Endothelial cell of umbilical vein (primary cell): ENCODE data around the gene AOC2. TPM values are rescaled to one million over a fixed set of nuclear protein-coding genes. Genes with fewer than 3 reads are reported as not detected.

Experiments
- BruUV-seq: library from RNA; stranded (reverse); fragments of 400-500 nt; replicated peaks from 2 replicates; lab custom pipeline; 2021; lab: Mats Ljungman, UMichigan
- CTCF ChIA-PET: fragments of 300-600, 350-600 bp; sonication (Branson Sonifier 250); formaldehyde crosslinking; loops from one replicate; lab custom pipeline; 2021; ENCODE audit warnings: antibody characterized with exemption, inconsistent platforms; lab: Charles Lee
- POLR2A ChIA-PET: fragments of 300-600, 350-600 bp; sonication (Branson Sonifier 250); formaldehyde crosslinking; loops from one replicate; lab custom pipeline; 2021; ENCODE audit warnings: antibody characterized with exemption, inconsistent platforms; lab: Charles Lee
- DNase-seq: peaks from one replicate; pipeline ENCODE4 v3.0.0-alpha.2; 2011; ENCODE audit warnings: low read depth, low spot score
- FAIRE-seq: peaks from 2 replicates; lab custom pipeline; 2011; peaks lifted over from hg19 to GRCh38; lab: Jason Lieb, UNC
- H2AFZ ChIP-seq: 2 replicates; pipeline ENCODE4 v1.6.0; 2012; ENCODE audit warnings: low read depth, low read length, control low read depth, inconsistent platforms
- H3K27ac ChIP-seq: 2 replicates; pipeline ENCODE4 v1.5.1; 2011; ENCODE audit warnings: low read depth, mild to moderate bottlenecking, control low read depth, low read length, moderate library complexity; ENCODE audit not compliant: insufficient read depth
- H3K27me3 ChIP-seq, 2 experiments: 2 replicates each; pipeline versions ENCODE4 v1.6.0 to v1.6.1; 2011; ENCODE audit warnings: low read length in 2 of 2, mixed read lengths in 1 of 2; ENCODE audit not compliant: control insufficient read depth in 2 of 2, insufficient read depth in 2 of 2
- H3K36me3 ChIP-seq, 2 experiments: 2 replicates in 1 of 2; 3 replicates in 1 of 2; pipeline ENCODE4 v1.5.1; 2011; ENCODE audit warnings: low read length in 2 of 2, mild to moderate bottlenecking in 1 of 2, moderate library complexity in 1 of 2; ENCODE audit not compliant: control insufficient read depth in 2 of 2, insufficient read depth in 2 of 2; ENCODE audit errors: extremely low read depth in 1 of 2
- H3K4me1 ChIP-seq: 3 replicates; pipeline ENCODE4 v1.5.1; 2011; ENCODE audit warnings: mild to moderate bottlenecking, low read length; ENCODE audit not compliant: control insufficient read depth, insufficient read depth; ENCODE audit errors: extremely low read depth
- H3K4me2 ChIP-seq: 2 replicates; pipeline ENCODE4 v1.6.1; 2011; ENCODE audit warnings: low read length, control low read depth, mixed read lengths; ENCODE audit not compliant: insufficient read depth
- H3K4me3 ChIP-seq, 3 experiments: fragments of 200-600 bp in 1 of 3; sonication (generic), shearing (Covaris generic) in 1 of 3; replicated peaks in 1 of 3; 2 replicates each; pipeline ENCODE4 v1.5.1; 2011 to 2016; ENCODE audit warnings: control low read depth in 3 of 3, low read length in 3 of 3, mild to moderate bottlenecking in 2 of 3, inconsistent platforms in 1 of 3, low read depth in 1 of 3, moderate library complexity in 1 of 3; ENCODE audit not compliant: insufficient read depth in 1 of 3
- H3K79me2 ChIP-seq: 2 replicates; pipeline ENCODE4 v1.6.0; 2012; ENCODE audit warnings: low read length, inconsistent platforms; ENCODE audit not compliant: control insufficient read depth, insufficient read depth
- H3K9ac ChIP-seq: replicated peaks from 2 replicates; pipeline ENCODE3; 2011; ENCODE audit warnings: low read length, control low read depth; ENCODE audit not compliant: insufficient read depth; ENCODE audit errors: extremely low read depth
- H3K9me1 ChIP-seq: replicated peaks from 3 replicates; pipeline ENCODE4 v1.6.0; 2011; ENCODE audit warnings: mild to moderate bottlenecking, low read length; ENCODE audit not compliant: control insufficient read depth, insufficient read depth; ENCODE audit errors: extremely low read depth
- H3K9me3 ChIP-seq: replicated peaks from 2 replicates; pipeline ENCODE4 v1.5.1; 2012; ENCODE audit warnings: low read length, inconsistent platforms; ENCODE audit not compliant: control insufficient read depth, insufficient read depth
- H4K20me1 ChIP-seq: replicated peaks from 2 replicates; pipeline ENCODE3; 2011; ENCODE audit warnings: mild to moderate bottlenecking, low read length; ENCODE audit not compliant: control insufficient read depth, insufficient read depth; ENCODE audit errors: extremely low read depth
- CTCF ChIP-seq, 2 donors: IDR thresholded peaks; 1 replicate in 1 of 2; 2 replicates in 1 of 2; pipeline ENCODE4 v1.5.1; 2011; ENCODE audit warnings: low read length in 2 of 2, mild to moderate bottlenecking in 2 of 2, moderate library complexity in 2 of 2, control low read depth in 1 of 2, inconsistent platforms in 1 of 2, low read depth in 1 of 2; ENCODE audit not compliant: insufficient read depth in 1 of 2; ENCODE audit errors: extremely low read depth in 1 of 2
- MAX ChIP-seq: IDR thresholded peaks from 2 replicates; pipeline ENCODE4 v1.6.1; 2011; ENCODE audit not compliant: insufficient read depth, insufficient read length
- MYC ChIP-seq: IDR thresholded peaks from one replicate; pipeline ENCODE4 v1.6.1; 2011; ENCODE audit warnings: mild to moderate bottlenecking, low read depth, low read length
- POLR2A ChIP-seq: IDR thresholded peaks from 2 replicates; pipeline ENCODE4 v1.6.1; 2012; ENCODE audit warnings: low read depth, mild to moderate bottlenecking, control low read depth, low read length
- POLR2AphosphoS5 ChIP-seq: IDR thresholded peaks from 2 replicates; pipeline ENCODE4 v1.6.1; 2012; ENCODE audit warnings: low read depth, mild to moderate bottlenecking, control low read depth, low read length, moderate library complexity; ENCODE audit not compliant: insufficient read depth
- dilution Hi-C: fragments of 300-500 bp; cut with MboI; formaldehyde crosslinking; loops from one replicate; pipeline ENCODE4 v1.15.0; 2019; ENCODE audit warnings: low sequenced_read_pairs; ENCODE audit not compliant: extremely low pct_ligation_motif_present
- intact Hi-C: fragments of 100-400 bp; cut with micrococcal nuclease; formaldehyde crosslinking; loops from one replicate; pipeline ENCODE4 v1.10.0; 2022
- polyA plus RNA-seq, 4 experiments: library from polyadenylated mRNA; depleted of rRNA in 3 of 4; stranded (reverse) in 3 of 4; unstranded in 1 of 4; fragments of >200 nt; gene quantifications; 2 replicates each; pipeline versions ENCODE4 v1.2.1 to v1.2.3, GENCODE V29; 2011 to 2012; ENCODE audit warnings: missing spikeins in 1 of 4
- total RNA-seq: library from RNA; stranded (reverse); gene quantifications from 2 replicates; pipeline ENCODE4 v1.2.3, GENCODE V29; 2021

AOC2 gene
- total and polyA plus RNA-seq, 2 donors (not counting 3 experiments of a cell fraction or from before 2014, with no cell fraction given), result 0.62 to 1.9 TPM

GRCh38 chr17:42844761-42845555 is 578 bp downstream of the AOC2 start:
- BruUV-seq, result no TSS peak
- Histone ChIP-seq H4K20me1 (peaks cover 2% of the 10 kb centered on the region), H3K27me3 (peaks cover 0 to 2% of the 10 kb centered on the region in 2 experiments), H3K4me2 (no peak overlapping the region), H3K27ac (no peak overlapping the region), H3K9ac (no peak overlapping the region), H2AFZ (no peak overlapping the region), H3K36me3 (peaks cover 15 to 34% of the 10 kb centered on the region in 2 experiments), H3K79me2 (no peaks in the 10 kb centered on the region), H3K9me1 (no peaks in the 10 kb centered on the region), H3K9me3 (no peaks in the 10 kb centered on the region), H3K4me3 (no peak overlapping the region), H3K4me1 (no peaks in the 10 kb centered on the region)
- FAIRE-seq (no peak), DNase-seq (no peak)
- ChIA-PET POLR2A (no interaction called here), CTCF (interaction anchor here (0.6 to 8.9 kb wide), 5 partner anchors 8 to 266 kb away, joined by 3 to 132 read pairs (median 4); partner anchors contain the start of gene RPL27)
- dilution Hi-C loops, result no loop called here
- intact Hi-C loops, result no loop called here
- TF ChIP-seq MAX (no peak), POLR2AphosphoS5 (no peak), POLR2A (no peak), MYC (no peak), CTCF (IDR thresholded peaks at IDR 0.05; ENCODE audit: extremely low read depth in 1 of 2, insufficient read depth in 1 of 2, low read depth in 1 of 2, low read length in 2 of 2) (no peak)
